H9 (cell line): ENCODE results near the gene RAD17. TPM values are rescaled to one million over a fixed set of nuclear protein-coding genes. Genes with fewer than 3 reads are reported as not detected.

ENCODE experiments used
- DNase-seq: peaks from one replicate; pipeline ENCODE4 v3.0.0-alpha.2; 2017
- H2AFZ ChIP-seq: one replicate; pipeline ENCODE4 v1.6.1; 2013; ENCODE audit warnings: mild to moderate bottlenecking, low read length, control low read depth, moderate library complexity
- H2AK5ac ChIP-seq: 2 replicates; pipeline ENCODE4 v1.6.1; 2013; ENCODE audit warnings: low read length, control low read depth, mixed read lengths; ENCODE audit not compliant: insufficient read length
- H2BK120ac ChIP-seq: one replicate; pipeline ENCODE4 v1.6.1; 2013; ENCODE audit warnings: low read depth, mild to moderate bottlenecking, low read length, control low read depth, inconsistent platforms; ENCODE audit not compliant: poor library complexity, severe bottlenecking
- H2BK12ac ChIP-seq: 2 replicates; pipeline ENCODE4 v1.6.1; 2013; ENCODE audit warnings: low read length, control low read depth, mixed read lengths, low read depth; ENCODE audit not compliant: insufficient read length
- H2BK15ac ChIP-seq: 2 replicates; pipeline ENCODE4 v1.6.1; 2013; ENCODE audit warnings: low read depth, low read length, control low read depth
- H2BK20ac ChIP-seq: one replicate; pipeline ENCODE4 v1.6.1; 2013; ENCODE audit warnings: low read depth, mild to moderate bottlenecking, low read length, control low read depth, inconsistent platforms; ENCODE audit not compliant: poor library complexity, severe bottlenecking
- H2BK5ac ChIP-seq: 2 replicates; pipeline ENCODE4 v1.6.1; 2013; ENCODE audit warnings: low read length, control low read depth, mixed read lengths; ENCODE audit not compliant: insufficient read length
- H3K14ac ChIP-seq: 2 replicates; pipeline ENCODE4 v1.6.1; 2013; ENCODE audit warnings: low read length, control low read depth; ENCODE audit not compliant: insufficient read depth
- H3K18ac ChIP-seq: 2 replicates; pipeline ENCODE4 v1.6.1; 2013; ENCODE audit warnings: low read depth, mild to moderate bottlenecking, mixed read lengths, low read length, control low read depth; ENCODE audit not compliant: insufficient read length
- H3K23ac ChIP-seq: 2 replicates; pipeline ENCODE4 v1.6.1; 2013; ENCODE audit warnings: low read length, control low read depth, mixed read lengths, low read depth; ENCODE audit not compliant: insufficient read length
- H3K23me2 ChIP-seq: 2 replicates; pipeline ENCODE4 v1.6.1; 2013; ENCODE audit warnings: low read depth, mild to moderate bottlenecking, mixed read lengths, low read length, control low read depth; ENCODE audit not compliant: insufficient read length, poor library complexity, severe bottlenecking
- H3K27ac ChIP-seq: 2 replicates; pipeline ENCODE4 v1.5.1; 2013; ENCODE audit warnings: low read length, control low read depth, mixed read lengths, low read depth; ENCODE audit not compliant: insufficient read length
- H3K27me3 ChIP-seq: 2 replicates; pipeline ENCODE4 v1.6.1; 2013; ENCODE audit warnings: low read length, control low read depth, inconsistent platforms; ENCODE audit not compliant: insufficient read depth
- H3K4ac ChIP-seq: 2 replicates; pipeline ENCODE4 v1.6.1; 2013; ENCODE audit warnings: low read depth, mild to moderate bottlenecking, control low read depth, inconsistent platforms, low read length, moderate library complexity
- H3K4me1 ChIP-seq: 2 replicates; pipeline ENCODE4 v1.6.1; 2013; ENCODE audit warnings: low read length, control low read depth, inconsistent platforms; ENCODE audit not compliant: insufficient read depth
- H3K4me2 ChIP-seq: 2 replicates; pipeline ENCODE4 v1.6.1; 2013; ENCODE audit warnings: low read length, control low read depth, mixed read lengths; ENCODE audit not compliant: insufficient read length, insufficient read depth
- H3K56ac ChIP-seq: 2 replicates; pipeline ENCODE4 v1.6.1; 2013; ENCODE audit warnings: low read depth, mild to moderate bottlenecking, mixed read lengths, low read length, control low read depth; ENCODE audit not compliant: insufficient read length
- H3K79me1 ChIP-seq: 2 replicates; pipeline ENCODE4 v1.6.1; 2013; ENCODE audit warnings: low read depth, mild to moderate bottlenecking, moderate library complexity, low read length, control low read depth, inconsistent platforms; ENCODE audit not compliant: insufficient read depth, poor library complexity, severe bottlenecking
- H3K79me2 ChIP-seq: 2 replicates; pipeline ENCODE4 v1.6.1; 2013; ENCODE audit warnings: low read length, control low read depth, inconsistent platforms; ENCODE audit not compliant: insufficient read depth
- H3K9ac ChIP-seq: 2 replicates; pipeline ENCODE4 v1.6.1; 2013; ENCODE audit warnings: low read length, control low read depth, mixed read lengths; ENCODE audit not compliant: insufficient read length; ENCODE audit errors: extremely low read depth
- H3K9me3 ChIP-seq: one replicate; pipeline ENCODE4 v1.6.1; 2013; ENCODE audit warnings: low read depth, low read length, inconsistent platforms; ENCODE audit not compliant: control insufficient read depth
- H3T11ph ChIP-seq: one replicate; pipeline ENCODE4 v1.6.1; 2013; ENCODE audit warnings: mild to moderate bottlenecking, low read length, control low read depth, inconsistent platforms
- H4K20me1 ChIP-seq: one replicate; pipeline ENCODE4 v1.6.1; 2013; ENCODE audit not compliant: control insufficient read depth, insufficient read length, insufficient read depth
- H4K5ac ChIP-seq: 2 replicates; pipeline ENCODE4 v1.6.1; 2013; ENCODE audit warnings: low read depth, mild to moderate bottlenecking, mixed read lengths, low read length, control low read depth; ENCODE audit not compliant: insufficient read length
- H4K8ac ChIP-seq: replicated peaks from 2 replicates; pipeline ENCODE4 v1.6.1; 2013; ENCODE audit warnings: low read length, control low read depth, mixed read lengths, low read depth; ENCODE audit not compliant: insufficient read length
- H4K91ac ChIP-seq: 2 replicates; pipeline ENCODE4 v1.6.1; 2013; ENCODE audit warnings: low read depth, mild to moderate bottlenecking, moderate library complexity, mixed read lengths, low read length, control low read depth; ENCODE audit not compliant: insufficient read length
- H3K27ac Mint-ChIP-seq, 3 experiments: 2 replicates in 2 of 3; 3 replicates in 1 of 3; pipeline ENCODE4 v1.8.0; 2020 to 2021; ENCODE audit warnings: mixed read lengths in 3 of 3, mild to moderate bottlenecking in 1 of 3, moderate library complexity in 1 of 3
- H3K27me3 Mint-ChIP-seq: 2 replicates; pipeline ENCODE4 v1.8.0; 2021; ENCODE audit warnings: low read depth, mild to moderate bottlenecking, moderate library complexity, mixed read lengths
- H3K36me3 Mint-ChIP-seq, 3 experiments: 2 replicates in 2 of 3; 3 replicates in 1 of 3; pipeline ENCODE4 v1.8.0; 2020 to 2021; ENCODE audit warnings: low read depth in 3 of 3, mixed read lengths in 3 of 3; ENCODE audit not compliant: insufficient read depth in 1 of 3
- H3K4me1 Mint-ChIP-seq, 2 experiments: 2 replicates each; pipeline ENCODE4 v1.8.0; 2020; ENCODE audit warnings: mixed read lengths in 2 of 2
- H3K4me3 Mint-ChIP-seq, 2 experiments: 2 replicates in 1 of 2; 3 replicates in 1 of 2; pipeline ENCODE4 v1.8.0; 2020 to 2021; ENCODE audit warnings: mild to moderate bottlenecking in 2 of 2, mixed read lengths in 2 of 2, moderate library complexity in 1 of 2
- H3K9me3 Mint-ChIP-seq, 2 experiments: 2 replicates in 1 of 2; 3 replicates in 1 of 2; pipeline ENCODE4 v1.8.0; 2020; ENCODE audit warnings: mild to moderate bottlenecking in 2 of 2, mixed read lengths in 2 of 2, moderate library complexity in 1 of 2
- CTCF ChIP-seq: fragments of 200-600 bp; sonication (generic); conservative IDR thresholded peaks from 3 replicates; pipeline ENCODE4 v1.8.0; 2021; ENCODE audit warnings: antibody characterized with exemption, mild to moderate bottlenecking
- WGBS: extraction: QIAGEN DNeasy Blood & Tissue Kit; methylation state at CpG from one replicate; pipeline ENCODE4 v1.1.7; 2013; ENCODE audit warnings: missing lambda C conversion rate, low lambda C conversion rate, mixed read lengths; ENCODE audit not compliant: insufficient read length; ENCODE audit errors: extremely low coverage; 5-methylcytosine and 5-hydroxymethylcytosine counted together
- total RNA-seq: library from RNA; stranded (reverse); gene quantifications from 2 replicates; pipeline ENCODE4 v1.2.1, GENCODE V29; 2021

Gene RAD17
- total RNA-seq, 1 experiment from 2014 or later: 31.9 TPM

GRCh38 chr5:69335341-69335935 is 34.2 kb upstream of the RAD17 start:
- Histone ChIP-seq H2BK20ac (no peak overlapping the region), H2AK5ac (no peak overlapping the region), H3K4me2 (no peak overlapping the region), H2BK12ac (no peak overlapping the region), H3K14ac (no peak overlapping the region), H3K79me2 (no peaks in the 10 kb centered on the region), H3T11ph (no peak overlapping the region), H2BK120ac (no peak overlapping the region), H3K4me1 (no peaks in the 10 kb centered on the region), H4K8ac (no peak overlapping the region), H4K20me1 (no peaks in the 10 kb centered on the region), H3K4ac (no peak overlapping the region), H2BK5ac (no peak overlapping the region), H3K9me3 (no peaks in the 10 kb centered on the region), H2AFZ (no peak overlapping the region), H3K9ac (no peak overlapping the region), H3K18ac (no peak overlapping the region), H4K5ac (no peak overlapping the region), H3K23me2 (peaks cover 6% of the 10 kb centered on the region), H3K27ac (no peak overlapping the region), H3K23ac (no peak overlapping the region), H3K56ac (no peak overlapping the region), H3K27me3 (0 out of 2 replicates have a peak, but pooled peaks cover 2% of the 10 kb centered on the region), H2BK15ac (no peak overlapping the region), H3K79me1 (no peaks in the 10 kb centered on the region), H4K91ac (no peak overlapping the region)
- no peak for TF ChIP-seq CTCF
- Mint-ChIP-seq H3K27ac (no peak overlapping the region), H3K4me3 (no peak overlapping the region), H3K9me3 (no peaks in the 10 kb centered on the region), H3K27me3 (peaks cover 11% of the 10 kb centered on the region), H3K4me1 (peaks cover 6 to 8% of the 10 kb centered on the region in 2 experiments), H3K36me3 (no peaks in the 10 kb centered on the region)
- DNase-seq: no peak
- no CpG with 5 or more reads among the region's 7 CpGs for WGBS
